ENCODE measurements around the gene DDOST. TPM values are rescaled to one million over a fixed set of nuclear protein-coding genes. Genes with fewer than 3 reads are reported as not detected.

Gene DDOST
- total RNA-seq, 4 donors from 2014 or later: 83.4 to 116 (median 110) TPM

DNA sequence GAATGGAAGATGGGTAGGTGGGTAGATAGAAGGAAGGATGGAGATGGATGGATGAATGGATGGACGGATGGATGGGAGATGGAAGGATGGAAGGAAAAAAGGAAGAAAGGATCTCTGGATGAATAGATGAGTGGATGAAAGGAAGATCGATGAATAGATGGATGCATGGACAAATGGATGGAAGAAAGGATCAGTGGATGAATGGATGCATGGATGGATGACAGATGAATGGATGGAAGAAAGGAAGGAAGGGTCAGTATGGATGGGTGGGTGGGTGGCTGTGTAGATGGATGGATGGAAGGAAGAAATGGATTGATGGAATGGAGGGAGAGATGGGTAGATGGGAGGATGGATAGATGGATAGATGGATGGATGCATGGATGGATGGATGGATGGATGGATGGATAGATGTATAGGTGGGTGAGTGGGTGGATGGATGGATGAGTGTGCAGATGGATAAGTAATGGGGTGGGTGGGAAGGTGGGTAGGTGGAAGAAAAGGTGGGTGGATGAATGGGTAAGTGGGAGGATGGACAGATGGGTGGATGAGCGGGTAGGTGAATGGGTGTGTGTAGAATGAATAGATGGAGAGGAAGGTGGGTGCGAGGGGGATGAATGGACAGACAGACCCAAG lies 42.1 kb upstream of the DDOST start:
- Histone ChIP-seq H3K27me3 (no peaks in the 10 kb centered on the region), H3K4me3 (no peak overlapping the region), H3K9me3 (no peaks in the 10 kb centered on the region), H3K36me3 (no peaks in the 10 kb centered on the region), H3K4me1 (peaks cover 0 to 3% (median 0%) of the 10 kb centered on the region in 3 donors), H3K27ac (no peak overlapping the region)
- no peak for ATAC-seq
- WGBS, 2 donors (ENCODE audit: low coverage in 1 of 2): 81 to 87% methylated on average over 3 to 4 of the region's 4 CpGs
- TF ChIP-seq POLR2A (IDR thresholded peaks at IDR 0.05) (no peak), EP300 (IDR thresholded peaks at IDR 0.05) (no peak), POLR2AphosphoS5 (IDR thresholded peaks at IDR 0.05) (no peak)
- TF ChIP-seq, protein P1, sequence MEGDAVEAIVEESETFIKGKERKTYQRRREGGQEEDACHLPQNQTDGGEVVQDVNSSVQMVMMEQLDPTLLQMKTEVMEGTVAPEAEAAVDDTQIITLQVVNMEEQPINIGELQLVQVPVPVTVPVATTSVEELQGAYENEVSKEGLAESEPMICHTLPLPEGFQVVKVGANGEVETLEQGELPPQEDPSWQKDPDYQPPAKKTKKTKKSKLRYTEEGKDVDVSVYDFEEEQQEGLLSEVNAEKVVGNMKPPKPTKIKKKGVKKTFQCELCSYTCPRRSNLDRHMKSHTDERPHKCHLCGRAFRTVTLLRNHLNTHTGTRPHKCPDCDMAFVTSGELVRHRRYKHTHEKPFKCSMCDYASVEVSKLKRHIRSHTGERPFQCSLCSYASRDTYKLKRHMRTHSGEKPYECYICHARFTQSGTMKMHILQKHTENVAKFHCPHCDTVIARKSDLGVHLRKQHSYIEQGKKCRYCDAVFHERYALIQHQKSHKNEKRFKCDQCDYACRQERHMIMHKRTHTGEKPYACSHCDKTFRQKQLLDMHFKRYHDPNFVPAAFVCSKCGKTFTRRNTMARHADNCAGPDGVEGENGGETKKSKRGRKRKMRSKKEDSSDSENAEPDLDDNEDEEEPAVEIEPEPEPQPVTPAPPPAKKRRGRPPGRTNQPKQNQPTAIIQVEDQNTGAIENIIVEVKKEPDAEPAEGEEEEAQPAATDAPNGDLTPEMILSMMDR (IDR thresholded peaks at IDR 0.05): no peak

DNA sequence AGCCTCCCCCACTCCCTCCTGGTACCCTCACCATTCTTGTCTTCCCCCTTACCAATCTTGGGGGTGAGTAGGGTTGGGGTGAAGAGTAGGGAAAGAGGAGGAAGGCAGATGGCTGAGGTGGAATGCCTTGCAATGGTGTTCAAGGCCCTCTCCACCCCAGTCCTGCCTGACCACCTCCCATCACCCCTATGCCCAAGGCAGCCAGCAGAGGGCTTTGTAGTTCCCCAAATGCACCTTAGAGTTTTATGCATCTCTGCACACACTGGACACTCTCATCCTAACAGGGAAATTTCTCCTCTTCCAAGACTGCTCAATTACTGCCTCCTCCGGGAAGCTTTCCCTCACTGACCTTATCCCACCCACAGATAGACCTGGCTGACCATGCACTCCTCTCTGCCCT lies 41.2 kb upstream of the DDOST start:
- Histone ChIP-seq H3K4me3 (no peak overlapping the region), H3K27ac (no peak overlapping the region), H3K4me1 (peaks cover 0 to 12% (median 0%) of the 10 kb centered on the region in 3 donors), H3K36me3 (no peaks in the 10 kb centered on the region), H3K9me3 (no peaks in the 10 kb centered on the region), H3K27me3 (no peaks in the 10 kb centered on the region)
- TF ChIP-seq, protein P1 (IDR thresholded peaks at IDR 0.05): no peak
- TF ChIP-seq POLR2AphosphoS5 (IDR thresholded peaks at IDR 0.05): no peak
- no peak for TF ChIP-seq EP300 (IDR thresholded peaks at IDR 0.05)
- TF ChIP-seq POLR2A (IDR thresholded peaks at IDR 0.05): no peak
- WGBS, 2 donors (ENCODE audit: low coverage in 1 of 2): 60 to 83% methylated on average over 1 of the region's 1 CpG
- no peak for ATAC-seq

DNA sequence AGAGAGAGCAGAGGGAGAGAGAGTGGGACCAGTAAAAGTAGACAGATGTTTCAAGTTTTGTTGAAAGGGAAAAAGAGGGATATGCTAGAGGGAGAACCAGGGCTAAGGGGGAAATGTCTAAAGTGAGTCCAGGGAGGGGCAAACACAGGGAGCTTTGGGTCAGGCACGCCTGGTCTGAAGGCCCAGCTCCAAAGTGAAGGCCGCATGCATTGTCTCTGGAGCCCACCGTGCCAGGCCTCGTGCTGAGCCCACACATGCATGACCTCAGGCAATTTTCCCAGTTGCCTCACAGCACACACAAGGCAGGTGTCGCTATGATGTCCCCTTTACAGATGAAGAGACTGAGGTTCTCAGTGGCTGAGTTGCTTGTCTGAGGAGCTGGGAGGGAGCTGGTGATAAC lies 40.7 kb upstream of the DDOST start:
- Histone ChIP-seq H3K4me1 (peaks cover 0 to 17% (median 0%) of the 10 kb centered on the region in 3 donors), H3K27me3 (no peaks in the 10 kb centered on the region), H3K27ac (no peak overlapping the region), H3K36me3 (no peaks in the 10 kb centered on the region), H3K4me3 (no peak overlapping the region), H3K9me3 (no peaks in the 10 kb centered on the region)
- no peak for ATAC-seq
- 95% methylated on average over 3 of the region's 5 CpGs; no CpG with 5 or more reads in 1 of the 2 donors for WGBS, 2 donors (ENCODE audit: low coverage in 1 of 2)
- TF ChIP-seq POLR2A (IDR thresholded peaks at IDR 0.05): no peak
- TF ChIP-seq POLR2AphosphoS5 (IDR thresholded peaks at IDR 0.05): no peak
- TF ChIP-seq EP300 (IDR thresholded peaks at IDR 0.05): no peak
- TF ChIP-seq, protein P1 (IDR thresholded peaks at IDR 0.05): no peak

DNA sequence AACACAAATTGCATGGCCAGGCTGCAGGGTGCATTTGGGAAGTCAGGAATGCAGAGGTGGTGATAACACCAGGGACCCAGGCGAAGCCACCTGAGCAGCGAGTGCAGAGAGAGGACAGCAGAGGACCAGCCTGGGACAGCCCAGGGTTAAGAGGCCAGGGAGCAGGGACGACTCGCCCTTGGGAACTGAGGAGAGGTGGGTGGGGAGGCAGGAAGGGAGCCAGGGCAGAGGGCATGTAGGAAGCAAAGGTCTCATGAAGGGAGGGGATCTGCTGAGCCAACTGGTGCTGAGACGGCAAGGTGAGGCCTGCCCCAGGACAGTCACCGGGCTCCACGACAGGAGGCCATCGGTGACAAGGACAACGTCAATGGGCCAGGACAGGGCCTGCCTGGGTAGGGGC lies 40.3 kb upstream of the DDOST start:
- Histone ChIP-seq H3K27ac (no peak overlapping the region), H3K36me3 (no peaks in the 10 kb centered on the region), H3K4me1 (peaks cover 0 to 21% (median 0%) of the 10 kb centered on the region in 3 donors), H3K9me3 (no peaks in the 10 kb centered on the region), H3K27me3 (no peaks in the 10 kb centered on the region), H3K4me3 (no peak overlapping the region)
- ATAC-seq: no peak
- TF ChIP-seq EP300 (IDR thresholded peaks at IDR 0.05) (no peak), POLR2AphosphoS5 (IDR thresholded peaks at IDR 0.05) (no peak), POLR2A (IDR thresholded peaks at IDR 0.05) (no peak)
- TF ChIP-seq, protein P1 (IDR thresholded peaks at IDR 0.05): no peak
- 97 to 98% methylated on average over 4 to 5 of the region's 9 CpGs for WGBS, 2 donors (ENCODE audit: low coverage in 1 of 2)

DNA sequence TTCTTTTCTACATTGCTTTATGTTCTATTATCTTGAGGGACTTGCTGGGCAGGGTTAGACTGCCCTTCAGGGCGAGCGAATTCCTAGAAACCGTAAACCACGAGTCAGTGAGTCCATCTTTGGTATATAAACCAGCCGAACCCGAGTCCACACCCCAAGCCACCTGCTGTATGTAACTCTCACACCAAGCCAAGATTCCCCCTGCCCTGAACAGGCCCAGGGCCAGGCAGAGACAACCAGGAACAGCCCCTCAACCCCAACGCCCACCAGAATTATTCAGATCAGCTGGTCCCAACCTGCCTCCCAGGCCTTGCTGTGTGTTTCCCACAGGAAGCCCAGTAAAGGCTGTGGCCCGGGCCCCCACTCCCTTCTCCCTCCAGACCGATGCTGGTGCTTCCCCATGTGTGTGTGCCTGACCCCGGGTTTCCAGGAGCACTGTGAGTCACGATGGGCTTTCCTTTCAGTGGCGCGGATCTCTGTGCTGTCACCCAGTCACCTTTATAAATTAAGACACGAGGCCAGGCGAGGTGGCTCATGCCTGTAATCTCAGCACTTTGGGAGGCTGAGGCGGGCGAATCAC lies 39.6 kb upstream of the DDOST start:
- WGBS, 2 donors (ENCODE audit: low coverage in 1 of 2): 80 to 82% methylated on average over 1 to 10 of the region's 17 CpGs
- no peak for ATAC-seq

More for the DNA sequence above, 39.6 kb upstream of the DDOST start:
- Histone ChIP-seq H3K27ac (no peak overlapping the region), H3K4me1 (peaks cover 0 to 28% (median 0%) of the 10 kb centered on the region in 3 donors), H3K9me3 (no peaks in the 10 kb centered on the region), H3K27me3 (no peaks in the 10 kb centered on the region), H3K4me3 (no peak overlapping the region), H3K36me3 (no peaks in the 10 kb centered on the region)
- TF ChIP-seq, protein P1 (IDR thresholded peaks at IDR 0.05): no peak
- TF ChIP-seq POLR2AphosphoS5 (IDR thresholded peaks at IDR 0.05): no peak

Data from gastroesophageal sphincter (tissue), 4 donors.